Panc1 (cell line): Measurements from ENCODE around the gene ASXL3.

Experiments used
- CTCF ChIP-seq: fragments of 450-650 bp; IDR thresholded peaks from 2 replicates; pipeline ENCODE4 v1.5.1; 2017; ENCODE audit warnings: mild to moderate bottlenecking
- POLR2AphosphoS5 ChIP-seq: IDR thresholded peaks from 2 replicates; pipeline ENCODE4 v1.6.1; 2012; ENCODE audit warnings: mild to moderate bottlenecking, low read depth, low read length, moderate library complexity

DNA sequence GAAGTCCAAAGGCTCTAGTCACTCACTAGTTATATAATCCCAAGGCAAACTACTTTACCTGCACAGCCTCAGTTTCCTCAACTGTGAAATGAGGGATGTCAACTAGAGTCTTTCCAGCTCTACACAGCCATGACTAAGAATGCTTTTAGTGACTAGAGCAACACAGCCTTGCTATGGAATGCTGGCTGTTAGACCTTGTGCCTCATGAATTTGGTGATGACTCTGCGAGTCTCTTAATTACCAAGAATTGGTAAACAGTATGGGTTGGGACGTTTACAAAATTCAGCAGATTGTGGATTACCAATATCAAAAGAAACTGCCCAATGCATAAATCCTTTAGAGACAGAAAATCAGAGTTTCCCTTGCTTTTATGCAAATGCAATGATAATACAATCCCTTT lies 163.7 kb downstream of the ASXL3 start:
- TF ChIP-seq CTCF (no peak), POLR2AphosphoS5 (no peak)
